K562 (cell line): ENCODE measurements around the gene UHRF1. TPM values are rescaled to one million over a fixed set of nuclear protein-coding genes. Genes with fewer than 3 reads are reported as not detected.

Experiments used
- ATAC-seq: fragments of 200-7000 bp; cut with Tn5 transposase; 3 replicates; pipeline ENCODE4 v1.9.1; 2020; ENCODE audit warnings: moderate library complexity
- BruUV-seq: library from RNA; stranded (reverse); fragments of 400-500 nt; replicated peaks from 2 replicates; lab custom pipeline; 2021; lab: Mats Ljungman, UMichigan
- CTCF ChIA-PET: fragments of 300-600 bp; formaldehyde crosslinking; extraction: SDS; loops from one replicate; lab custom pipeline; 2021; ENCODE audit warnings: low intra/inter-chr PET ratio; lab: Yijun Ruan, JAX
- POLR2A ChIA-PET: fragments of 300-600, 350-650 bp; sonication (Branson Sonifier 250); formaldehyde crosslinking; extraction: SDS; loops from one replicate; lab custom pipeline; 2021; ENCODE audit warnings: antibody characterized with exemption, inconsistent platforms; lab: Yijun Ruan, JAX
- DNase-seq, 4 experiments: peaks; one replicate each; pipeline versions ENCODE4 v3.0.0 to v3.0.0-alpha.2; 2011 to 2018; ENCODE audit warnings: low spot score in 3 of 4, mixed read lengths in 3 of 4; ENCODE audit errors: extremely low read depth in 1 of 4
- FAIRE-seq: peaks from 2 replicates; lab custom pipeline; 2011; peaks lifted over from hg19 to GRCh38; lab: Jason Lieb, UNC
- H2AFZ ChIP-seq: 2 replicates; pipeline ENCODE4 v1.6.0; 2011; ENCODE audit warnings: low read depth, low read length, control low read depth, inconsistent platforms
- H3K27ac ChIP-seq: fragments of 200-600 bp; 3 replicates; pipeline ENCODE4 v1.8.0; 2011; ENCODE audit warnings: low read depth, mild to moderate bottlenecking, control low read depth, inconsistent platforms, low read length, moderate library complexity, mixed read lengths; ENCODE audit errors: extremely low read depth
- H3K27me3 ChIP-seq, 2 experiments: fragments of 300-600 bp in 1 of 2; 2 replicates in 1 of 2; 3 replicates in 1 of 2; pipeline versions ENCODE4 v1.6.0 to v1.8.0; 2011; ENCODE audit warnings: inconsistent platforms in 2 of 2, low read length in 2 of 2, mild to moderate bottlenecking in 1 of 2, mixed read lengths in 1 of 2, moderate library complexity in 1 of 2; ENCODE audit not compliant: control insufficient read depth in 2 of 2, insufficient read depth in 2 of 2
- H3K36me3 ChIP-seq: fragments of 300-600 bp; 3 replicates; pipeline ENCODE4 v1.8.0; 2011; ENCODE audit warnings: mild to moderate bottlenecking, low read length, inconsistent platforms; ENCODE audit not compliant: control insufficient read depth, insufficient read depth
- H3K4me1 ChIP-seq, 2 experiments: fragments of 200-600 bp in 1 of 2; replicated peaks in 1 of 2; 2 replicates in 1 of 2; 3 replicates in 1 of 2; pipeline versions ENCODE4 v1.5.1 to v1.8.0; 2011; ENCODE audit warnings: inconsistent platforms in 2 of 2, low read length in 2 of 2, mild to moderate bottlenecking in 1 of 2, mixed read lengths in 1 of 2, moderate library complexity in 1 of 2; ENCODE audit not compliant: control insufficient read depth in 2 of 2, insufficient read depth in 2 of 2
- H3K4me2 ChIP-seq: 2 replicates; pipeline ENCODE4 v1.6.1; 2011; ENCODE audit warnings: low read length, control low read depth, inconsistent platforms, mixed read lengths; ENCODE audit not compliant: insufficient read depth
- H3K4me3 ChIP-seq: fragments of 200-600 bp; sonication (generic), shearing (Covaris generic); 2 replicates; pipeline ENCODE4 v1.5.1; 2016; ENCODE audit warnings: control low read depth, inconsistent platforms
- H3K79me2 ChIP-seq: fragments of 200-600 bp; 3 replicates; pipeline ENCODE4 v1.8.0; 2011; ENCODE audit warnings: low read length, inconsistent platforms; ENCODE audit not compliant: control insufficient read depth, insufficient read depth
- H3K9ac ChIP-seq, 2 experiments: 2 replicates each; pipeline versions ENCODE4 v1.6.0 to v1.6.1; 2011; ENCODE audit warnings: low read depth in 2 of 2, low read length in 2 of 2, control low read depth in 1 of 2, inconsistent platforms in 1 of 2, mild to moderate bottlenecking in 1 of 2, mixed read lengths in 1 of 2; ENCODE audit not compliant: insufficient read depth in 1 of 2
- H3K9me1 ChIP-seq: one replicate; pipeline ENCODE4 v1.6.0; 2011; ENCODE audit warnings: inconsistent platforms, mild to moderate bottlenecking, low read length, moderate library complexity; ENCODE audit not compliant: control insufficient read depth, insufficient read depth
- H3K9me3 ChIP-seq: replicated peaks from 2 replicates; pipeline ENCODE4 v1.5.1; 2011; ENCODE audit warnings: low read depth, low read length, inconsistent platforms; ENCODE audit not compliant: control insufficient read depth, insufficient read depth
- H4K20me1 ChIP-seq: replicated peaks from 2 replicates; pipeline ENCODE4 v1.6.1; 2011; ENCODE audit warnings: low read length, inconsistent platforms, mixed read lengths; ENCODE audit not compliant: control insufficient read depth, insufficient read depth
- CEBPB ChIP-seq: fragments of 450-650 bp; IDR thresholded peaks from 2 replicates; pipeline ENCODE4 v1.6.1; 2016; ENCODE audit warnings: missing genetic modification characterization, missing compliant biosample characterization
- EP300 ChIP-seq: IDR thresholded peaks from 2 replicates; pipeline ENCODE4 v1.6.1; 2012; ENCODE audit warnings: low read length, improper control_type of control experiment
- FOXA3 ChIP-seq, 2 experiments: fragments of 450-650 bp in 1 of 2; sonication (generic) in 1 of 2; formaldehyde crosslinking; IDR thresholded peaks in 1 of 2; conservative IDR thresholded peaks in 1 of 2; 2 replicates each; pipeline versions ENCODE4 v1.4.0 to v1.8.0; 2020 to 2022; ENCODE audit warnings: mild to moderate bottlenecking in 2 of 2, missing genetic modification reagents in 1 of 2
- FOXM1 ChIP-seq, 2 experiments: fragments of 450-650 bp in 1 of 2; sonication (generic) in 1 of 2; formaldehyde crosslinking in 1 of 2; IDR thresholded peaks; 2 replicates each; pipeline versions ENCODE4 v1.6.1 to v1.9.0; 2017 to 2022; ENCODE audit warnings: low read depth in 2 of 2, mild to moderate bottlenecking in 2 of 2, missing genetic modification reagents in 1 of 2, moderate library complexity in 1 of 2
- GABPB2 ChIP-seq: fragments of 250-450 bp; sonication (Bioruptor Pico); conservative IDR thresholded peaks from 2 replicates; pipeline ENCODE4 v1.5.1; 2021; ENCODE audit warnings: mild to moderate bottlenecking
- HDAC1 ChIP-seq, 2 experiments: fragments of 450-650 bp; IDR thresholded peaks; 2 replicates each; pipeline ENCODE4 v1.6.1; 2016 to 2017; ENCODE audit warnings: inconsistent platforms in 1 of 2, mild to moderate bottlenecking in 1 of 2, moderate library complexity in 1 of 2
- HNRNPH1 ChIP-seq: fragments of 200-400 bp; formaldehyde crosslinking; optimal IDR thresholded peaks from 2 replicates; pipeline ENCODE3; 2017; ENCODE audit warnings: low read depth, mild to moderate bottlenecking, low read length, moderate library complexity
- HNRNPL ChIP-seq: fragments of 200-400 bp; formaldehyde crosslinking; IDR thresholded peaks from 2 replicates; pipeline ENCODE4 v1.6.1; 2017; ENCODE audit warnings: low read depth, mild to moderate bottlenecking, low read length
- MTA3 ChIP-seq: fragments of 450-650 bp; formaldehyde crosslinking; IDR thresholded peaks from 2 replicates; pipeline ENCODE4 v1.6.1; 2017; ENCODE audit warnings: mild to moderate bottlenecking, borderline replicate concordance
- NCOA1 ChIP-seq: fragments of 450-650 bp; IDR thresholded peaks from 2 replicates; pipeline ENCODE4 v1.6.1; 2016; ENCODE audit warnings: low read depth
- NRF1 ChIP-seq, 2 experiments: fragments of 450-650 bp; IDR thresholded peaks in 1 of 2; conservative IDR thresholded peaks in 1 of 2; 2 replicates each; pipeline ENCODE4 v1.6.1; 2014; ENCODE audit warnings: mild to moderate bottlenecking in 2 of 2
- POLR2G ChIP-seq: fragments of 200-400 bp; formaldehyde crosslinking; IDR thresholded peaks from 2 replicates; pipeline ENCODE4 v1.6.1; 2017; ENCODE audit warnings: low read depth, mild to moderate bottlenecking, antibody characterized with exemption, low read length, moderate library complexity
- POLR3A ChIP-seq: IDR thresholded peaks from 2 replicates; pipeline ENCODE4 v1.6.1; 2011; ENCODE audit warnings: borderline replicate concordance, mild to moderate bottlenecking, moderate library complexity; ENCODE audit not compliant: insufficient read length, insufficient read depth; ENCODE audit errors: extremely low read depth
- SNIP1 ChIP-seq: fragments of 450-650 bp; IDR thresholded peaks from 2 replicates; pipeline ENCODE4 v1.7.1; 2017; ENCODE audit warnings: low read depth, mild to moderate bottlenecking
- ZNF140 ChIP-seq: fragments of 250-450 bp; sonication (Bioruptor Pico); IDR thresholded peaks from 2 replicates; pipeline ENCODE4 v1.8.0; 2021; ENCODE audit warnings: moderate library complexity, mild to moderate bottlenecking, inconsistent platforms
- ZNF764 ChIP-seq: fragments of 250-450 bp; sonication (Bioruptor Pico); IDR thresholded peaks from 2 replicates; pipeline ENCODE4 v1.4.0; 2020; ENCODE audit warnings: low read depth, mild to moderate bottlenecking, moderate library complexity
- ZNF79 ChIP-seq: fragments of 250-450 bp; sonication (Bioruptor Pico); IDR thresholded peaks from 2 replicates; pipeline ENCODE4 v1.4.0; 2020; ENCODE audit warnings: low read depth, mild to moderate bottlenecking, moderate library complexity
- WGBS: fragments of 100-300 bp; shearing (Covaris generic); methylation state at CpG from one replicate; pipeline ENCODE4 v1.1.6; 2016; ENCODE audit warnings: low coverage, mixed read lengths; ENCODE audit not compliant: insufficient coverage; ENCODE audit errors: missing lambda C conversion rate; 5-methylcytosine and 5-hydroxymethylcytosine counted together
- in situ Hi-C: fragments of 300-500 bp; cut with MboI; formaldehyde crosslinking; loops from 4 replicates; pipeline ENCODE4 v1.15.0; 2018; ENCODE audit warnings: inconsistent platforms, mixed read lengths
- intact Hi-C: fragments of 100-400 bp; cut with micrococcal nuclease; formaldehyde crosslinking; loops from 2 replicates; pipeline ENCODE4 v1.14.2; 2022
- polyA plus RNA-seq, 8 experiments: library from polyadenylated mRNA; depleted of rRNA in 4 of 8; stranded (reverse) in 5 of 8; unstranded in 3 of 8; fragments of >200 nt; fragmentation: Nextera tagmentation in 2 of 8; fragmentation: Illumina TruSeq in 1 of 8; extraction: Ambion mirVana in 2 of 8; extraction: Trizol in 1 of 8; gene quantifications; 2 replicates each; pipeline versions ENCODE4 v1.2.1 to v1.2.3, GENCODE V29; 2011 to 2014; ENCODE audit warnings: inconsistent platforms in 1 of 8, missing spikeins in 1 of 8
- total RNA-seq, 7 experiments: library from RNA; depleted of rRNA in 6 of 7; stranded (reverse); fragments of >200 nt in 6 of 7; fragmentation: Illumina TruSeq in 2 of 7; extraction: Trizol in 2 of 7; gene quantifications; 2 replicates each; pipeline versions ENCODE4 v1.2.1 to v1.2.3, GENCODE V29; 2011 to 2021; ENCODE audit warnings: low replicate concordance in 1 of 7
- TF ChIP-seq, protein P1 (sequence below): sonication (generic); formaldehyde crosslinking; IDR thresholded peaks from 2 replicates; pipeline ENCODE4 v1.8.1; 2023; ENCODE audit warnings: mild to moderate bottlenecking, missing genetic modification reagents

UHRF1 gene
- total and polyA plus RNA-seq, 9 of the 15 experiments (the other 6 are each of a cell fraction or from before 2014, with no cell fraction given) = 6.0 to 101 (median 30.9) TPM

DNA sequence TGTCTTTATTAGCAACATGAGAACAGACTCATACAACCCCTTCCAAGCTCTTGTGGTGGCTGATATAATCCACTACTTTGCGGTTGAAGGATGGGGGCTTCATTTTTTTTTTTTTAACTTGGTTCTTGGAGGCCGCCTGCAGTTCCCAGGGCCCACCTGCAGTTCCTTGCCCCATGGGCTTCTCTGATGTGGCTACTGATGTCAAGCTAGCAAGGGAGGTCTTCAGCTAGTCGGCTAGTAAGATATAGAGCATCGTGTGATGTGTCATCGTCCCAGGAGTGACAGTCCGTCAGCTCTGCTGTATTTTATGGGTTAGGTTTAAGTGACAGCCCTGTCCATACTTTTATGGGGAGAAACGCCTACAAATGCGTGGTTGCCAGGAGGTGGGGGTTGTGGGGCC is 26.1 kb downstream of the UHRF1 start:
- ChIA-PET CTCF (no interaction called here), POLR2A (no interaction called here)
- Histone ChIP-seq H3K36me3 (peaks cover 84% of the 10 kb centered on the region; the same call in 2 of the 3 replicates), H3K4me1 (peaks cover 0 to 8% of the 10 kb centered on the region in 2 experiments; a peak in 3 of 5 replicates), H3K27me3 (no peaks in the 10 kb centered on the region), H3K9me3 (no peaks in the 10 kb centered on the region), H3K4me2 (no peak overlapping the region), H3K79me2 (peaks cover 3% of the 10 kb centered on the region; the same call in 2 of the 3 replicates), H4K20me1 (no peaks in the 10 kb centered on the region), H3K9me1 (no peaks in the 10 kb centered on the region), H2AFZ (no peak overlapping the region), H3K4me3 (no peak overlapping the region), H3K9ac (no peak overlapping the region), H3K27ac (no peak overlapping the region)
- intact Hi-C loops = no loop called here
- DNase-seq (no peak), FAIRE-seq (no peak), ATAC-seq (no peak)
- 90% methylated on average over 8 of the region's 8 CpGs for WGBS
- TF ChIP-seq FOXM1 (IDR thresholded peaks at IDR 0.05; ENCODE audit: low read depth) (no peak), FOXM1 (CRISPR knock-in tag; IDR thresholded peaks at IDR 0.05; ENCODE audit: low read depth) (no peak), SNIP1 (no peak), EP300 (no peak), POLR3A (no peak), CEBPB (tag) (no peak), HDAC1 (IDR thresholded peaks at IDR 0.05) (no peak), NRF1 (conservative IDR thresholded peaks at IDR 0.05 in 1 of 2, IDR thresholded peaks at IDR 0.05 in 1 of 2) (no peak), NCOA1 (no peak), ZNF79 (no peak), POLR2G (no peak), ZNF140 (CRISPR knock-in tag) (no peak), HNRNPL (no peak), FOXA3 (CRISPR knock-in tag; conservative IDR thresholded peaks at IDR 0.05 in 1 of 2, IDR thresholded peaks at IDR 0.05 in 1 of 2) (no peak), ZNF764 (CRISPR knock-in tag) (no peak), MTA3 (no peak), GABPB2 (no peak), HNRNPH1 (no peak)
- TF ChIP-seq, protein P1, sequence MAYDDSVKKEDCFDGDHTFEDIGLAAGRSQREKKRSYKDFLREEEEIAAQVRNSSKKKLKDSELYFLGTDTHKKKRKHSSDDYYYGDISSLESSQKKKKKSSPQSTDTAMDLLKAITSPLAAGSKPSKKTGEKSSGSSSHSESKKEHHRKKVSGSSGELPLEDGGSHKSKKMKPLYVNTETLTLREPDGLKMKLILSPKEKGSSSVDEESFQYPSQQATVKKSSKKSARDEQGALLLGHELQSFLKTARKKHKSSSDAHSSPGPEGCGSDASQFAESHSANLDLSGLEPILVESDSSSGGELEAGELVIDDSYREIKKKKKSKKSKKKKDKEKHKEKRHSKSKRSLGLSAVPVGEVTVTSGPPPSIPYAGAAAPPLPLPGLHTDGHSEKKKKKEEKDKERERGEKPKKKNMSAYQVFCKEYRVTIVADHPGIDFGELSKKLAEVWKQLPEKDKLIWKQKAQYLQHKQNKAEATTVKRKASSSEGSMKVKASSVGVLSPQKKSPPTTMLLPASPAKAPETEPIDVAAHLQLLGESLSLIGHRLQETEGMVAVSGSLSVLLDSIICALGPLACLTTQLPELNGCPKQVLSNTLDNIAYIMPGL (CRISPR knock-in tag) = no peak
- BruUV-seq = no TSS peak
- in situ Hi-C loops = no loop called here
